ENCODE results near the gene CD83. TPM values are rescaled to one million over a fixed set of nuclear protein-coding genes. Genes with fewer than 3 reads are reported as not detected.
A peak's percentile ranks its signal among the peaks of the same experiment; 100 is the strongest.

The CD83 gene
- total RNA-seq, 4 donors from 2014 or later = 5.4 to 9.0 (median 6.3) TPM

DNA sequence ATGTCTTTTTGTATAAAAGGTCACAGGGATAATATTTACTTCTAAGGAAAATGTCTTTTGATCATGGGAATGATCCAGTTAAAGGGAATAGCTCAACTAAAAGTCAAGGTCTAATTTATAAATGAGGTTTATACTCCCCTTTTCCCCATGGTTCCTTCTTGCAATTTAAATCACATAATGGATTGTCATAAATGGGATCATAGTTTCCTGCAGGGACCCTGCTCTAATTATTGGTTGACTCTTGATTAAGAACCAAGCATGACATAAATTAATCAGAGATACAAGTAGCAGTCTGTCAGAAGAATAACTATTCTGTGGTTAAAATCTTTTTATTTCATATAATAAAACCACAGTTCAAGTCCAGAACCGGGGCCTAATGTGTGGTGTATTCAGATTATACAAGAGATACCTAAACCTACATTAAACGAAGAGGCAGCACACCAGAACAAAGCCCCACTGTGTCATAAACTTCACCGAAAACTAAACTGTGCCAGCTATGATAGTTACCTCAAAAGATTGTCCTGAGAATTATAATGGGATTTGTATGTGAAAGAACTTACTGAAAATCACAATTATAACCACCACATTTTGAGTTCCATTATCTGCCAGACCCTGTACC is 43.0 kb upstream of the CD83 start:
- no peak for DNase-seq (ENCODE audit: low spot score in 2 of 2)
- Histone ChIP-seq H3K27ac (no peak overlapping the region), H3K36me3 (no peaks in the 10 kb centered on the region), H3K9me3 (no peaks in the 10 kb centered on the region), H3K27me3 (no peaks in the 10 kb centered on the region), H3K4me3 (peak overlapping the region; percentile 39), H3K4me1 (peaks cover 13% of the 10 kb centered on the region)
- no peak for TF ChIP-seq POLR2AphosphoS5 (IDR thresholded peaks at IDR 0.05)
- TF ChIP-seq POLR2A (IDR thresholded peaks at IDR 0.05) = no peak
- TF ChIP-seq EP300 (IDR thresholded peaks at IDR 0.05) = no peak
- 47% methylated on average over 3 of the region's 3 CpGs for WGBS

DNA sequence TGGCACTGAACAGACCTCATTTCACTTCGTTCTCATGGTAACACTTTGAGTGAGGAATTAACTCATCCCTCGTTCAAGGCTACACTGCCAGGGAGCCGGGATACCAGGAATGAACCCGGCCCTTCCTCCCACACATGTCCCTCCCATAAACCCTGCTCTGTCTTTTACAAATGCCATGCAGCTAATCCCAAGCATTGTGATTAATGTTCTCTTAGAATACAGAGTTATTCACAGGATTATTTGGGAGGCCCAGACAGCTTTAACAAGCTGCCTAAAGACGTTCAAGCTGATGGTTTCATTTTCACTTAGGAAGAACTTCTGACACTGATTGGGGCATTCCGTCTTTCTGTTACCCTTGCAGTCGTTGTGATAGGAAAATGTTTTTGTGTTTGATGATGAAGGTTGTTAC is 42.5 kb upstream of the CD83 start:
- Histone ChIP-seq H3K4me3 (peak overlapping the region; percentile 39), H3K27me3 (no peaks in the 10 kb centered on the region), H3K27ac (no peak overlapping the region), H3K9me3 (no peaks in the 10 kb centered on the region), H3K4me1 (peaks cover 16% of the 10 kb centered on the region), H3K36me3 (no peaks in the 10 kb centered on the region)
- 2% methylated on average over 7 of the region's 7 CpGs for WGBS
- no peak for DNase-seq (ENCODE audit: low spot score in 2 of 2)
- TF ChIP-seq POLR2A (IDR thresholded peaks at IDR 0.05) (no peak), POLR2AphosphoS5 (IDR thresholded peaks at IDR 0.05) (no peak), EP300 (IDR thresholded peaks at IDR 0.05) (no peak)
- TF ChIP-seq, protein P1, sequence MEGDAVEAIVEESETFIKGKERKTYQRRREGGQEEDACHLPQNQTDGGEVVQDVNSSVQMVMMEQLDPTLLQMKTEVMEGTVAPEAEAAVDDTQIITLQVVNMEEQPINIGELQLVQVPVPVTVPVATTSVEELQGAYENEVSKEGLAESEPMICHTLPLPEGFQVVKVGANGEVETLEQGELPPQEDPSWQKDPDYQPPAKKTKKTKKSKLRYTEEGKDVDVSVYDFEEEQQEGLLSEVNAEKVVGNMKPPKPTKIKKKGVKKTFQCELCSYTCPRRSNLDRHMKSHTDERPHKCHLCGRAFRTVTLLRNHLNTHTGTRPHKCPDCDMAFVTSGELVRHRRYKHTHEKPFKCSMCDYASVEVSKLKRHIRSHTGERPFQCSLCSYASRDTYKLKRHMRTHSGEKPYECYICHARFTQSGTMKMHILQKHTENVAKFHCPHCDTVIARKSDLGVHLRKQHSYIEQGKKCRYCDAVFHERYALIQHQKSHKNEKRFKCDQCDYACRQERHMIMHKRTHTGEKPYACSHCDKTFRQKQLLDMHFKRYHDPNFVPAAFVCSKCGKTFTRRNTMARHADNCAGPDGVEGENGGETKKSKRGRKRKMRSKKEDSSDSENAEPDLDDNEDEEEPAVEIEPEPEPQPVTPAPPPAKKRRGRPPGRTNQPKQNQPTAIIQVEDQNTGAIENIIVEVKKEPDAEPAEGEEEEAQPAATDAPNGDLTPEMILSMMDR (IDR thresholded peaks at IDR 0.05) = no peak

DNA sequence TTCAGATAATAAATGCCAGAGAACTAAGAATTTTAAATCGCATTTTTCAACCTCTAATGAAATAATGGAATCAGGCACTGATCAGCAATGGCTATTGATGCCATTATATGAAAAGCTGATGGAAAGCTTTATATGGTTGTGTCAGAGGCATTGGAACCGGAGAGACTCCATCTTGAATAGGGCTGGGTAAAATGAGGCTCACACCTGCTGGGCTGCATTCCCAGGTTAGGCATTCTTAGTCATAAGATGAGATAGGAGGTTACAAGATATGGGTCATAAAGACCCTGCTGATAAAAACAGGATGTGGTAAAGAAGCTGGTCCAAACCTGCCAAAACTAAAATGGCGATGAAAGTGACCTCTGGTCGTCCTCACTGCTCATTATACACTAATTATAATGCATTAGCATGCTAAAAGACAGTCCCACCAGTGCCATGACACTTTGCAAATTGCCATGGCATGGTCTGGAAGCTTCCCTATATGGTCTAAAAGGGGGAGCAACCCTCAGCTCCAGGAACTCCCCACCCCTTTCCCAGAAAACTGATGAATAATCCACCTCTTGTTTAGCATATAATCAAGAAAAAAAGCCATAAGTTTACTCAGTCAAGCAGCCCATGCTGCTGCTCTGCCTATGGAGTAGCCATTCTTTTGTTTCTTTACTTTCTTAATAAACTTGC is 40.2 kb upstream of the CD83 start:
- 83% methylated on average over 4 of the region's 4 CpGs for WGBS
- no peak for TF ChIP-seq POLR2A (IDR thresholded peaks at IDR 0.05)
- TF ChIP-seq, protein P1 (IDR thresholded peaks at IDR 0.05) = no peak
- no peak for TF ChIP-seq POLR2AphosphoS5 (IDR thresholded peaks at IDR 0.05)
- TF ChIP-seq EP300 (IDR thresholded peaks at IDR 0.05) = no peak

DNA sequence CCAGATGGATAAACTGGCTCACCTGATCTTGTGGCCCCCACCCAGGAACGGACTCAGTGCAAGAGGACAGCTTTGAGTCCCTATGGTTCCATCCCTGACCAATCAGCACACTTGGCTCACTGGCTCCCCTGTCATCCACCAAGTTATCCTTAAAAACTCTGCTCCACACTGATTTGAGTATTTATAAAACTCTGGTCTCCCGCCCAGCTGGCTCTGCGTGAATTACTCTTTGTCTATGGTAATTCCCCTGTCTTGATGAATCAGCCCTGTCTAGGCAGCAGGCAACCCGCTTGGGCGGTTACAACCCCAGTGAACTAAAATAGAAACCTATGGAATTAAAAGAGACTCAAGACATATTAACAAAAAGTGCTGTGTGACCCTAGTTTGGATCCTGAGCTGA is 38.1 kb upstream of the CD83 start:
- Histone ChIP-seq H3K36me3 (no peaks in the 10 kb centered on the region), H3K9me3 (no peaks in the 10 kb centered on the region), H3K4me3 (no peak overlapping the region), H3K27ac (no peak overlapping the region), H3K27me3 (no peaks in the 10 kb centered on the region), H3K4me1 (peaks cover 14% of the 10 kb centered on the region)
- TF ChIP-seq POLR2A (IDR thresholded peaks at IDR 0.05) (no peak), POLR2AphosphoS5 (IDR thresholded peaks at IDR 0.05) (no peak), EP300 (IDR thresholded peaks at IDR 0.05) (no peak)
- TF ChIP-seq, protein P1 (IDR thresholded peaks at IDR 0.05) = no peak
- WGBS = 19% methylated on average over 5 of the region's 5 CpGs
- DNase-seq (ENCODE audit: low spot score in 2 of 2) = no peak

More for the DNA sequence above, 40.2 kb upstream of the CD83 start:
- H3K9me3 ChIP-seq = no peaks in the 10 kb centered on the region
- peaks cover 16% of the 10 kb centered on the region for H3K4me1 ChIP-seq
- H3K27me3 ChIP-seq = no peaks in the 10 kb centered on the region
- H3K4me3 ChIP-seq = no peak overlapping the region
- no peak for DNase-seq (ENCODE audit: low spot score in 2 of 2)
- H3K36me3 ChIP-seq = no peaks in the 10 kb centered on the region
- H3K27ac ChIP-seq = no peak overlapping the region

DNA sequence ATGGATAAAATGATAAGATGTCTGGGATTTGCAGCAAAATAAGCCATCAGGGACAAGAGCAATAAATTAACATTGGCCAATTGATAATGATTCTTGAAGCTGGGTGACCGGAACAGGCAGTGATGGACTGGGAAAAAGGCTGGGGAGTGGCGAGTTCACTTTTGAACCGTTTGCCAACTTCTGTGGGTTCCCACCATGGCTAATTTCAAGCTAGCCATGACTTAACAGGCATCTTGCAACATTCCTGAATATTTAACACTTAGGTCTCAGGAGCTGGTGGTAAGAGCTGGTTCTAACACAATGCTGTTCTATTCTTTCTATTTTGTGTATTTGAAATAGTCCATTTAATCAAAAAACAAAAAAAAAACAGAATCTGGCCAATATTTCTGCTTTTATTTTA is 37.6 kb upstream of the CD83 start:
- Histone ChIP-seq H3K9me3 (no peaks in the 10 kb centered on the region), H3K4me3 (no peak overlapping the region), H3K27ac (no peak overlapping the region), H3K36me3 (no peaks in the 10 kb centered on the region), H3K27me3 (no peaks in the 10 kb centered on the region), H3K4me1 (peaks cover 10% of the 10 kb centered on the region)
- 74% methylated on average over 3 of the region's 3 CpGs for WGBS
- DNase-seq (ENCODE audit: low spot score in 2 of 2) = no peak
- TF ChIP-seq EP300 (IDR thresholded peaks at IDR 0.05) (no peak), POLR2A (IDR thresholded peaks at IDR 0.05) (no peak), POLR2AphosphoS5 (IDR thresholded peaks at IDR 0.05) (no peak)
- TF ChIP-seq, protein P1 (IDR thresholded peaks at IDR 0.05) = no peak
